SH-SY5Y (cell line): ENCODE results near the gene FBP2.

ENCODE experiments used
- GATA2 ChIP-seq: IDR thresholded peaks from 2 replicates; pipeline ENCODE4 v1.6.1; 2011; ENCODE audit warnings: mild to moderate bottlenecking, low read depth, low read length
- GATA3 ChIP-seq: IDR thresholded peaks from 2 replicates; pipeline ENCODE4 v1.6.1; 2011; ENCODE audit warnings: low read depth, mild to moderate bottlenecking, low read length, moderate library complexity

Gene FBP2

DNA sequence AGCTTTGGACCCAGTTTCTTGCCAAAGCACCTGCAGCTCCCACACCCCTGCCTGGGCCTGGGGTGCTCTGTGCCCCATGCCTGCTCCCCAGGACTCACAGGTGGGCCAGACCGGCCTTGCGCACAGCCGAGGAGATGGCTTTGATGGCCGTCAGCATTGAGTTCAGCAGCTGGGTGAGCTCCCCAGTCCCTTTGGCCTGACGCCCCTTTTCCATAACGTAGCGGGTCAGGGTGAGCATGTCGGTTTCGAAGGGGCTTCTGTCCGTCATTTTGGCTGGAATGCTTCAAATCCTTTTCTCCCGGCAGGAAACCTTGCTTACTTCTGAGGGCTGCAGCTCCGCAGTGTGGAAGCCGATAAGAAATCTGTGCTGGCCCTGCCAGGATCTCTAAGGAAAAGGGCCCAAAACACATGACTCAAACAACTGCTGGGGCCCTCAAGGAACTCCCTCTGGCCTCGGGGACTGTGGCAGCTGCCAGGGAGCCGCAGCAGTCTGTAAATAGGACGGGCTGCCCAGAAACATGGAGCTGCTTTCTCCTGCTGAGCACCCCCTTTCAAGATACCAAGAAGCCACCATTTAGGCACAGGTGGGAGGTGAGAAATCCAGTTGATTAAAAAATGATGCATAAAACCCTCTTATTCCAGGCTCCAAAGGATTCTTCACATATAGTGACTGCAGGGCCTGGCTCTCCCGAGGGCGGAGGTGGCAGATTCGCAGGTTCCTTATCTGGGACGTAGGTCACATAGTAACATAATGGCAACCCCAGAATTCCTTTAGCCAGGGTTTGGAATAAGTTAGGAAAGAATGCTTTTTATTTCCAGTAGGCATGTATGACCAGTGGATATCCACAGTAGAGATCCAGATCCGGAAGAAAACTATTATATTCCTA is at the start of gene FBP2:
Gene FBP2, minus strand, starts transcription at position 366 of the 887 bp plus-strand sequence. Its CDS starts 98 bp downstream, at position 268.
- no peak for TF ChIP-seq GATA2
- TF ChIP-seq GATA3, result no peak

GRCh38 chr9:94643176-94643575 is 49.6 kb upstream of the FBP2 start:
- no peak for TF ChIP-seq GATA2
- no peak for TF ChIP-seq GATA3

DNA sequence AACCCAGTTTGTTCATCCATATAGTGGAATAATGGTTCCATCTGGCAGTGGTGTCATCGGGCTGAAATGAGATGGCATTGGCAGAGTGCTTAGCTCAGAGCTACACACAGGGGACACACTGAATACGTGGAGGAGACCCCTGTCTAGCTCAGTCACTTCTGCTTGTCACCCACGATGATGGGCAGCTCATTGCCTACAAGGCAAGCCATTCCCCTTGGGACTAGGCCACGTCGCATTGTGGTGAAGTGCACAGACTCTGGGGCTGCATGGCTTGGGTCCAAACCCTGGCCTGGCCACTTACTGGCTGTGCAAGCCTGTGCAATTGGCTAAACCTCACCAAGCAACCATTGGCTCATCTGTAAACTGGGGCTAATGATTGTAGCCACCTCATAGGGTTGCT is 48.9 kb upstream of the FBP2 start:
- TF ChIP-seq GATA3 (no peak), GATA2 (no peak)

GRCh38 chr9:94639999-94640376 is 46.4 kb upstream of the FBP2 start:
- no peak for TF ChIP-seq GATA3
- no peak for TF ChIP-seq GATA2

DNA sequence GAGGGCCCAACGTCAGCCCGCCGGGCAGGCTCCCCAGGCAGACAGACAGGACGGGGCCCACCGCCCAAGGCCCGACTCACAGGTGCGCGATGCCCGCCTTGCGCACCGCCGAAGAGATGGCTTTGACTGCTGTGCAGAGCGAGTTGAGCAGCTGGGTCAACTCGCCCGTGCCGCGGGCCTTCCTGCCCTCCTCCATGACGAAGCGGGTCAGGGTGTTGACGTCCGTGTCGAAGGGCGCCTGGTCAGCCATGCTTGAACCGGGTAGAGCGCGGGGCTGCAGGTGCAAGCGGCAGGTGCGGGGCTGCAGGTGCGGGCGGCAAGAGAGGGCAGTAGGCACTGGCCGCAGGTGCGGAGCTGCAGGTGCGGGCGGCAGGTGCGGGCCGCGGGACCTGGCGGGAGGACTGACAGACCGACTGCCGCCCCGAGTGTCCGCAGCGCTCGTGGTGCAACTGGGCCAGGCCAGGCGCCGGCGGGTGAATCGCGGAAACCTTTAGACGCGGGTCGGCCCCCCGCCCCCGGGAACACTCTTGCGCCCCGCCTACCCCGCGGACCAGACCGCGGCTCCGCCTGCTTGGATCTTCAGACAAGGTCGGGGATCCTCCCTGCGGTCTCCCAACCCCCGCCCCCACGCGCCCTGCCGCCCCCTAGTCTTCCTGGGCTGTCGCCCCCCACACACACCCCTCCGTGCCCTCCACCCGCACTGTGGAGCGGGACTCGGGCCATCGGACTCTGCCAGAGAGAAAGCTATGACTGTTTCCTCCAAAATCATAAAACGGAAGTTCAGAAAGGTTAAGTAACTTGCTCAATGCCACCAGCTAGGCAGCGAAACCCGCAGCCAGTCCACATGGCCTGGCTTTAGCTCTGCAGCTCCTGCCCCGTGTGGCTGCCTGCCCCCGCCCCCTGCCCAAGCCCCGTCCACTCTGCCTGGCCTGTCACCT is 45.7 kb upstream of the FBP2 start, which contains the start of gene FBP1:
Gene FBP1, minus strand, starts transcription at position 458 of the 938 bp plus-strand sequence. Its CDS starts 208 bp downstream, at position 250.
- TF ChIP-seq GATA2, result no peak
- no peak for TF ChIP-seq GATA3

GRCh38 chr9:94638335-94639060 is 44.9 kb upstream of the FBP2 start:
- no peak for TF ChIP-seq GATA2
- TF ChIP-seq GATA3, result no peak

DNA sequence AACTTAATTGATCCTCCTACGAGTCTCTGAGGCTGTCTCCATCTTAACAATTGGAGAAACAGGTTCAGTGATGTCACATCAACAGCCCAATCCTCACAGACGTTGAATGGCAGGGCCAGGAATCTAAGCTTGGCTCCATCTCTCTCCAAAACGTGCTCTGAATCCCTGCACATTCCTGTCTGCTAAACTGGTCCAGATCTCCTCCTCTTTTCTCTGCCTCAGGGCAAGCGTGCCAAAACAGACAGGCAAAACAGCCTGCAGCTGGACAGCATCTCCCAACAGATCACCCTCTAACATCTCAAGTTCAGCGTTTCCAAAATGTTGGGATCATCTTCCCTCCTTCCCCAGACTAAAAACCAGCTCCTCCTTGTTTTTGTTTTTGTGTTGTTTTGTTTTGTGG is 39.1 kb upstream of the FBP2 start:
- TF ChIP-seq GATA2 (no peak), GATA3 (no peak)

DNA sequence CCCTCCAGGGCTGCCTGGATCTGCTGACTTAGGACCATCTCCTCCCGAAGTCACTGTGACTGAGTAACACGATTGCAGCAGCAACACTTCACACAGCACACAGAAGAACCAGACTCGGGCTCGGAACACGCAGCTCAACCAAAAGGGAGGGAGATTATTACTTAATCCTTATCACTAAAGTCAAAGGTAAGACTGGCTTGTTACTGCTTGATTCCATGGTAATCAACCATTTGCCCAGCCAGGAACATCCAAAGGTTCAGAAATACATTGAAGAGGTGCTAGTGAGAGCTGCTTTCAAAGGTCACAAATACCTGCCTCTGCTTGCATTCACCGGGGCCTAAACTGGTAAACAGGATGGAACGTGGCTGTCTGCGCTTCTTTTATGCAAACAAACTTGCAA is 38.0 kb upstream of the FBP2 start:
- TF ChIP-seq GATA3 (no peak), GATA2 (no peak)

DNA sequence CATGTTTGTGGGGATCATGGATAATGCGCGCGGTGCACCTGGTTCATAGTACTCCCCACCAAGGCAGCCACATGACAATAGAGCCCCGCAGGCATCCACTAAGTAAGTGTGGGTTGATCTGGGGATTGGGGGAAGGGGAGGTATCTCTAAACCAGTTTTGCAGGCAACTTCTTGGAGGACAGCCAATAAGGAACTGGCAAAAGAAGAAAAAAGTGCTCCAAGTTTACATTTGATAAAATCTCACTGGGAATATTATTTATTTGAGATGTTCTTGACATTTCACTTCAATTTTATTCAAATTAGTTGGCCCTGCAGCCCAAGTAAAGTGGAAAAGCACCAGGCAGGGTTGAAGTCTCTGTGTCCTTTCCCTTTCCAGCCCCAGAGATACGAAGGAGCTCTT is 37.2 kb upstream of the FBP2 start:
- TF ChIP-seq GATA2 (no peak), GATA3 (no peak)

GRCh38 chr9:94630281-94630680 is 36.7 kb upstream of the FBP2 start:
- no peak for TF ChIP-seq GATA2
- TF ChIP-seq GATA3, result no peak

DNA sequence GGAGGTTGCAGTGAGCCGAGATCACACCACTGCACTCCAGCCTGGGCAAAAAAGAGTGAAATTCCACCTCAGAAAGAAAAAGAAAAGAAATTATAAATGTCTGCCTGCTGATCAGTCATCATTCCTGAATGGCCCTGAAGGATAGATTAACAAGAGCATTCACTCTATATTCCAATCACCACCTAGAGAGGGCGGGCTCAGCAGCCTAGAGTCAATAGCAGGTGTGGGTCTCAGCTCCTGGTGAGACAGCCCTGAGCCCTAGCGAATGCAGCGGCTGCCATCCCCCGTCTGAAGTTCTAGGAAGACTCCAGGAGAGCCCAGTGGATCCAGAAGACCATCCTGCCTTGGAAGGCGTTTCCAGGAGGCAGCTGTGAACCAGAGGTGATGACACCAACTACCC is 33.7 kb upstream of the FBP2 start:
- TF ChIP-seq GATA2 (no peak), GATA3 (no peak)

GRCh38 chr9:94625835-94626234 is 32.2 kb upstream of the FBP2 start:
- TF ChIP-seq GATA2 (no peak), GATA3 (no peak)

GRCh38 chr9:94624629-94625028 is 31.0 kb upstream of the FBP2 start:
- TF ChIP-seq GATA2, result no peak
- TF ChIP-seq GATA3, result no peak

- no peak for TF ChIP-seq GATA3
- TF ChIP-seq GATA2, result no peak
Observed at GRCh38 chr9:94623253-94623652, 29.6 kb upstream of the FBP2 start.
